Left colon (tissue), 2 donors: Measurements from ENCODE around the gene PHETA1. TPM values are rescaled to one million over a fixed set of nuclear protein-coding genes. Genes with fewer than 3 reads are reported as not detected.

Source experiments
- ATAC-seq: fragments of 200-7000 bp; cut with Tn5 transposase; one replicate; pipeline ENCODE4 v1.9.1; 2020; ENCODE audit warnings: mild to moderate bottlenecking, moderate library complexity
- DNase-seq, 2 donors: peaks; one replicate each; pipeline ENCODE4 v3.0.0-alpha.2; 2020
- intact Hi-C, 2 donors: fragments of 100-400 bp; cut with DNase I in 1 of 2; cut with micrococcal nuclease in 1 of 2; formaldehyde crosslinking; loops; one replicate each; pipeline versions ENCODE4 v1.11.2 to v1.14.0; 2022; cut with DNase I, micrococcal nuclease
- long read RNA-seq: library from polyadenylated mRNA; unstranded; transcript quantifications from one replicate; pipeline ENCODE4 v2.0.0, GENCODE V29; 2021
- total RNA-seq, 2 donors: library from RNA; stranded (reverse); fragmentation: NEBNext Ultra II Directional; extraction: Animal tissue kit (Norgen Biotek cat#: 25700); gene quantifications; one replicate each; pipeline ENCODE4 v1.2.1, GENCODE V29; 2021
- donor health status: DM: no; HTN: no; CAD: no.
- donor health status: DM: yes; HTN: yes; CAD: no.

The PHETA1 gene
- 10 to 100 TPM; 27.9 to 39.1 TPM for total RNA-seq
- long read RNA-seq, partial matches to known transcripts, result 0 of 18 reads
- long read RNA-seq, other reads (novel, unspliced or antisense), result 18 of 18 reads

- ATAC-seq (peak; percentile 85), DNase-seq (peak; percentile 94 to 97)
- intact Hi-C loops, result no loop called here
These were observed at the start of gene PHETA1 for GRCh38 chr12:111368788-111369495. Gene PHETA1, minus strand, starts transcription at chr12:111369095. Its CDS starts 5,668 bp downstream, at chr12:111363427.

- no peak for ATAC-seq
- intact Hi-C loops, result no loop called here
These were observed 49.6 kb upstream of the PHETA1 start for GRCh38 chr12:111418594-111418880.

GRCh38 chr12:111417784-111418593, 49.1 kb upstream of the PHETA1 start:
- DNase-seq (no peak), ATAC-seq (no peak)
- intact Hi-C loops, result no loop called here

More at GRCh38 chr12:111418594-111418880, 49.6 kb upstream of the PHETA1 start:
- DNase-seq, result no peak

GRCh38 chr12:111417290-111417689, 48.4 kb upstream of the PHETA1 start:
- ATAC-seq (no peak), DNase-seq (no peak)
- intact Hi-C loops, result no loop called here

- intact Hi-C loops, result no loop called here
- ATAC-seq (no peak), DNase-seq (no peak)
These were observed 45.9 kb upstream of the PHETA1 start for GRCh38 chr12:111414711-111415252.

GRCh38 chr12:111413442-111414086, 44.7 kb upstream of the PHETA1 start:
- ATAC-seq, result peak; percentile 87
- intact Hi-C loops, result no loop called here
- no peak for DNase-seq

- DNase-seq (no peak), ATAC-seq (no peak)
- intact Hi-C loops, result no loop called here
These were observed 44.0 kb upstream of the PHETA1 start for GRCh38 chr12:111412830-111413441.

- intact Hi-C loops, result no loop called here
- DNase-seq (no peak), ATAC-seq (no peak)
These were observed 43.3 kb upstream of the PHETA1 start for GRCh38 chr12:111412007-111412829.

GRCh38 chr12:111411185-111411764, 42.4 kb upstream of the PHETA1 start:
- ATAC-seq (no peak), DNase-seq (no peak)
- intact Hi-C loops, result no loop called here

GRCh38 chr12:111410431-111411184, 41.7 kb upstream of the PHETA1 start:
- ATAC-seq, result no peak
- intact Hi-C loops, result no loop called here
- peak in 1 of 2 donors; percentile 26 for DNase-seq

- DNase-seq (peak; percentile 52 to 61), ATAC-seq (no peak)
- intact Hi-C loops, result no loop called here
These were observed 41.0 kb upstream of the PHETA1 start for GRCh38 chr12:111409780-111410430.

GRCh38 chr12:111409403-111409779, 40.5 kb upstream of the PHETA1 start:
- DNase-seq (peak in 1 of 2 donors; percentile 27), ATAC-seq (no peak)
- intact Hi-C loops, result no loop called here

GRCh38 chr12:111408686-111409402, 39.9 kb upstream of the PHETA1 start:
- ATAC-seq, result no peak
- intact Hi-C loops, result no loop called here

GRCh38 chr12:111408116-111408440, 39.2 kb upstream of the PHETA1 start:
- intact Hi-C loops, result no loop called here
- no peak for ATAC-seq
- DNase-seq, result no peak

More at GRCh38 chr12:111408686-111409402, 39.9 kb upstream of the PHETA1 start:
- peak in 1 of 2 donors; percentile 19 for DNase-seq

- no peak for ATAC-seq
- peak in 1 of 2 donors; percentile 53 for DNase-seq
- intact Hi-C loops, result no loop called here
These were observed 38.7 kb upstream of the PHETA1 start for GRCh38 chr12:111407377-111408115.
